GM12878 (cell line): Measurements from ENCODE around the gene GYS2. TPM values are rescaled to one million over a fixed set of nuclear protein-coding genes. Genes with fewer than 3 reads are reported as not detected.

Experiments used
- ATAC-seq: fragments of 200-7000 bp; cut with Tn5 transposase; 3 replicates; pipeline ENCODE4 v1.9.1; 2020; ENCODE audit warnings: mild to moderate bottlenecking, moderate library complexity
- BruUV-seq: library from RNA; stranded (reverse); fragments of 400-500 nt; replicated peaks from 2 replicates; lab custom pipeline; 2021; lab: Mats Ljungman, UMichigan
- CTCF ChIA-PET: fragments of 300-600 bp; sonication (Branson Sonifier 250); formaldehyde crosslinking; extraction: SDS; loops from one replicate; lab custom pipeline; 2021; ENCODE audit warnings: inconsistent platforms; lab: Yijun Ruan, JAX
- POLR2A ChIA-PET: fragments of 350-600 bp; formaldehyde crosslinking; extraction: SDS; loops from one replicate; lab custom pipeline; 2021; ENCODE audit warnings: inconsistent platforms; lab: Charles Lee
- RAD21 ChIA-PET: fragments of 300-600 bp; sonication (Branson Sonifier 250); formaldehyde crosslinking; loops from one replicate; lab custom pipeline; 2023; ENCODE audit warnings: antibody characterized with exemption; ENCODE audit not compliant: unreplicated experiment; lab: Charles Lee
- SMC1A ChIA-PET: fragments of 300-600 bp; sonication (Branson Sonifier 250); formaldehyde crosslinking; loops from one replicate; lab custom pipeline; 2023; ENCODE audit not compliant: unreplicated experiment, uncharacterized antibody; lab: Charles Lee
- DNase-seq: peaks from one replicate; pipeline ENCODE4 v3.0.0-alpha.2; 2011; ENCODE audit warnings: low read depth, low spot score
- FAIRE-seq: peaks from 3 replicates; lab custom pipeline; 2011; peaks lifted over from hg19 to GRCh38; lab: Jason Lieb, UNC
- H2AFZ ChIP-seq: 2 replicates; pipeline ENCODE4 v1.6.0; 2011; ENCODE audit warnings: low read depth, low read length, control low read depth; ENCODE audit not compliant: control insufficient read depth
- H3K27ac ChIP-seq: 2 replicates; pipeline ENCODE4 v1.5.1; 2011; ENCODE audit warnings: control low read depth; ENCODE audit not compliant: control insufficient read depth, insufficient read depth
- H3K27me3 ChIP-seq, 2 experiments: replicated peaks in 1 of 2; 2 replicates each; pipeline versions ENCODE4 v1.6.0 to v1.6.1; 2011; ENCODE audit warnings: low read length in 1 of 2; ENCODE audit not compliant: control insufficient read depth in 2 of 2, insufficient read depth in 2 of 2
- H3K36me3 ChIP-seq, 2 experiments: 2 replicates each; pipeline ENCODE4 v1.5.1; 2011; ENCODE audit warnings: low read length in 1 of 2; ENCODE audit not compliant: control insufficient read depth in 2 of 2, insufficient read depth in 2 of 2
- H3K4me1 ChIP-seq: 2 replicates; pipeline ENCODE4 v1.6.1; 2011; ENCODE audit warnings: mild to moderate bottlenecking, low read length, moderate library complexity, mixed read lengths; ENCODE audit not compliant: control insufficient read depth, insufficient read depth
- H3K4me2 ChIP-seq: 2 replicates; pipeline ENCODE4 v1.6.0; 2011; ENCODE audit warnings: control low read depth; ENCODE audit not compliant: control insufficient read depth, insufficient read depth
- H3K4me3 ChIP-seq: fragments of 200-600 bp; sonication (generic); 2 replicates; pipeline ENCODE4 v1.5.1; 2016
- H3K79me2 ChIP-seq: 2 replicates; pipeline ENCODE4 v1.6.0; 2011; ENCODE audit warnings: low read length; ENCODE audit not compliant: control insufficient read depth, insufficient read depth
- H3K9ac ChIP-seq: 2 replicates; pipeline ENCODE4 v1.8.0; 2011; ENCODE audit warnings: low read length, control low read depth, mixed read lengths; ENCODE audit not compliant: control insufficient read depth, insufficient read depth
- H3K9me3 ChIP-seq: replicated peaks from 3 replicates; pipeline ENCODE4 v1.5.1; 2011; ENCODE audit warnings: mild to moderate bottlenecking, low read length; ENCODE audit not compliant: control insufficient read depth, insufficient read depth
- H4K20me1 ChIP-seq: 2 replicates; pipeline ENCODE4 v1.6.0; 2011; ENCODE audit not compliant: control insufficient read depth, insufficient read depth
- CBFB ChIP-seq: IDR thresholded peaks from 2 replicates; pipeline ENCODE4 v1.6.1; 2016; ENCODE audit warnings: antibody characterized with exemption, low read depth
- CHD4 ChIP-seq: fragments of 200-600 bp; sonication (generic); IDR thresholded peaks from 2 replicates; pipeline ENCODE4 v1.6.1; 2016; ENCODE audit warnings: mild to moderate bottlenecking
- ETV6 ChIP-seq, 2 experiments: fragments of 450-650 bp in 1 of 2; IDR thresholded peaks in 1 of 2; conservative IDR thresholded peaks in 1 of 2; 2 replicates each; pipeline ENCODE4 v1.6.1; 2014; ENCODE audit warnings: antibody characterized with exemption in 1 of 2, borderline replicate concordance in 1 of 2, low read depth in 1 of 2, mild to moderate bottlenecking in 1 of 2, moderate library complexity in 1 of 2
- IKZF1 ChIP-seq: fragments of 450-650 bp; conservative IDR thresholded peaks from 2 replicates; pipeline ENCODE4 v1.6.1; 2017; ENCODE audit warnings: antibody characterized with exemption, mild to moderate bottlenecking
- POLR2A ChIP-seq: IDR thresholded peaks from 2 replicates; pipeline ENCODE4 v1.6.1; 2011; ENCODE audit warnings: low read depth, mild to moderate bottlenecking, low read length
- RCOR1 ChIP-seq: conservative IDR thresholded peaks from 2 replicates; pipeline ENCODE4 v1.6.1; 2012; ENCODE audit warnings: low read depth, low read length, improper control_type of control experiment
- TCF7 ChIP-seq: IDR thresholded peaks from 2 replicates; pipeline ENCODE4 v1.6.1; 2014; ENCODE audit warnings: antibody characterized with exemption, borderline replicate concordance
- WGBS: methylation state at CpG from one replicate; pipeline ENCODE4 v1.1.6; 2016; ENCODE audit warnings: low lambda C conversion rate; ENCODE audit not compliant: insufficient replicate concordance, insufficient coverage; ENCODE audit errors: missing lambda C conversion rate; 5-methylcytosine and 5-hydroxymethylcytosine counted together
- in situ Hi-C: fragments of 300-500 bp; cut with MboI; formaldehyde crosslinking; loops from 9 replicates; pipeline ENCODE4 v1.14.3; 2018; ENCODE audit warnings: mixed read lengths
- intact Hi-C: fragments of 100-400 bp; cut with micrococcal nuclease; formaldehyde crosslinking; loops from one replicate; pipeline ENCODE4 v1.14.2; 2022; ENCODE audit not compliant: unreplicated experiment
- polyA plus RNA-seq, 11 experiments: library from polyadenylated mRNA; depleted of rRNA in 4 of 11; unstranded in 6 of 11; stranded (reverse) in 5 of 11; fragments of >200 nt; fragmentation: Nextera tagmentation in 4 of 11; fragmentation: Illumina TruSeq in 1 of 11; extraction: Ambion mirVana in 4 of 11; extraction: Trizol in 1 of 11; gene quantifications; 1 replicate in 1 of 11; 2 replicates in 10 of 11; pipeline versions ENCODE4 v1.2.1 to v1.2.3, GENCODE V29; 2011 to 2016; ENCODE audit warnings: inconsistent platforms in 2 of 11, missing spikeins in 2 of 11, low read depth in 1 of 11
- total RNA-seq, 4 experiments: library from RNA; depleted of rRNA in 3 of 4; stranded (reverse); fragments of >200 nt in 3 of 4; fragmentation: Illumina TruSeq in 1 of 4; extraction: Trizol in 1 of 4; gene quantifications; 2 replicates each; pipeline versions ENCODE4 v1.2.1 to v1.2.3, GENCODE V29; 2013 to 2021
- TF ChIP-seq, protein P1 (sequence below): IDR thresholded peaks from 2 replicates; pipeline ENCODE4 v1.6.1; 2011; ENCODE audit warnings: borderline replicate concordance, low read depth, mild to moderate bottlenecking, moderate library complexity, low read length; ENCODE audit not compliant: insufficient read depth, poor library complexity, severe bottlenecking
- TF ChIP-seq, protein P2 (sequence below): IDR thresholded peaks from 2 replicates; pipeline ENCODE4 v1.6.1; 2012; ENCODE audit warnings: low read depth, low read length, improper control_type of control experiment

The GYS2 gene
- total and polyA plus RNA-seq, 10 of the 15 experiments (the other 5 are each of a cell fraction or from before 2014, with no cell fraction given) = not detected

DNA sequence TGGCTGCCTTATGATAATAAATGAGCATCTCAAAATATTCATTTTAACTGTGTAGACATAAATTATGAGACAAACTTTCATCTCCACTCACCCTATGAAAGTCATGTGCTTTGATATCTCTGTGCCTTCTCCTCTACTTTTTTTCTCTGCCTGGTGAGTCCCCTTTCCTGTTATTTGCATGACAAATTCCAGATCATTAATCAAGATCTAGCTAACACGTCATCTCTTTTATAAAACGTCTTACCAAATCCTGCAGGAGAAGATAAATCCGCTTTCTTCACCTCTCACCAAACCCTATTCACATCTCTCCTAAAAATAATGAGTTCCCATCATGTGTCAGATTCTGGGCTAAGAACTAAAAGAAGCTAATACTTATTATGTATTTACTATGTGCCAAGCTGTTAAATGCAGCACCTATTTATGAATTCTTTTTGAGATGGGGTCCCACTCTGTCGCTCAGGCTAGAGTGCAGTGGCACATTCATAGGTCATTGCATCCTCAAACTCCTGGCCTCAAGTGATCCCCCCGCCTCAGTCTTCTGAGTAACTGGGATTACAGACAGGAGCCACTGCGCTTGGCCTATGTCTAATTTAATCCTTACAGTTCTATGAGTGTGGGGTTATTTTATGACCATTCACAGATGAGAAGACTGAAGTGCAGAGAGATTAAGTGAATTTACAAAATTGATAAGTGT lies 51.9 kb downstream of the GYS2 start:
- FAIRE-seq (no peak), DNase-seq (no peak), ATAC-seq (no peak)
- in situ Hi-C loops (no loop called here), intact Hi-C loops (no loop called here)
- no peaks in the 10 kb centered on the region for H3K9me3 ChIP-seq
- no peak overlapping the region for H3K9ac ChIP-seq
- BruUV-seq = no TSS peak
- no peaks in the 10 kb centered on the region for H4K20me1 ChIP-seq
- no peak overlapping the region for H3K4me3 ChIP-seq
- H3K79me2 ChIP-seq = no peaks in the 10 kb centered on the region
- WGBS = 51% methylated on average over 6 of the region's 6 CpGs
- POLR2A ChIA-PET = no interaction called here
- no peaks in the 10 kb centered on the region for H3K4me1 ChIP-seq
- TF ChIP-seq CBFB (no peak), POLR2A (no peak), RCOR1 (no peak), CHD4 (no peak), IKZF1 (no peak), ETV6 (conservative IDR thresholded peaks at IDR 0.05 in 1 of 2, IDR thresholded peaks at IDR 0.05 in 1 of 2; ENCODE audit: borderline replicate concordance in 1 of 2, low read depth in 1 of 2) (no peak), TCF7 (no peak)
- TF ChIP-seq, protein P1, sequence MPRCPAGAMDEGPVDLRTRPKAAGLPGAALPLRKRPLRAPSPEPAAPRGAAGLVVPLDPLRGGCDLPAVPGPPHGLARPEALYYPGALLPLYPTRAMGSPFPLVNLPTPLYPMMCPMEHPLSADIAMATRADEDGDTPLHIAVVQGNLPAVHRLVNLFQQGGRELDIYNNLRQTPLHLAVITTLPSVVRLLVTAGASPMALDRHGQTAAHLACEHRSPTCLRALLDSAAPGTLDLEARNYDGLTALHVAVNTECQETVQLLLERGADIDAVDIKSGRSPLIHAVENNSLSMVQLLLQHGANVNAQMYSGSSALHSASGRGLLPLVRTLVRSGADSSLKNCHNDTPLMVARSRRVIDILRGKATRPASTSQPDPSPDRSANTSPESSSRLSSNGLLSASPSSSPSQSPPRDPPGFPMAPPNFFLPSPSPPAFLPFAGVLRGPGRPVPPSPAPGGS = no peak
- TF ChIP-seq, protein P2, sequence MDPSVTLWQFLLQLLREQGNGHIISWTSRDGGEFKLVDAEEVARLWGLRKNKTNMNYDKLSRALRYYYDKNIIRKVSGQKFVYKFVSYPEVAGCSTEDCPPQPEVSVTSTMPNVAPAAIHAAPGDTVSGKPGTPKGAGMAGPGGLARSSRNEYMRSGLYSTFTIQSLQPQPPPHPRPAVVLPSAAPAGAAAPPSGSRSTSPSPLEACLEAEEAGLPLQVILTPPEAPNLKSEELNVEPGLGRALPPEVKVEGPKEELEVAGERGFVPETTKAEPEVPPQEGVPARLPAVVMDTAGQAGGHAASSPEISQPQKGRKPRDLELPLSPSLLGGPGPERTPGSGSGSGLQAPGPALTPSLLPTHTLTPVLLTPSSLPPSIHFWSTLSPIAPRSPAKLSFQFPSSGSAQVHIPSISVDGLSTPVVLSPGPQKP = no peak
- RAD21 ChIA-PET = no interaction called here
- CTCF ChIA-PET = interaction anchor here (0.6 kb wide), 1 partner anchor 153 kb away, joined by 3 read pairs; no protein-coding TSS in a partner anchor
- no peak overlapping the region for H3K4me2 ChIP-seq
- no peaks in the 10 kb centered on the region for H3K36me3 ChIP-seq
- SMC1A ChIA-PET = no interaction called here
- no peak overlapping the region for H2AFZ ChIP-seq
- no peaks in the 10 kb centered on the region for H3K27me3 ChIP-seq
- no peak overlapping the region for H3K27ac ChIP-seq
